Caco-2 (cell line): ENCODE data around the gene FNBP1. TPM values are rescaled to one million over a fixed set of nuclear protein-coding genes. Genes with fewer than 3 reads are reported as not detected.

Experiments used
- BruUV-seq: library from RNA; stranded (reverse); fragments of 400-500 nt; replicated peaks from 2 replicates; lab custom pipeline; 2021; lab: Mats Ljungman, UMichigan
- CTCF ChIA-PET: fragments of 300-600 bp; sonication (Branson Sonifier 250); formaldehyde crosslinking; loops from one replicate; lab custom pipeline; 2022; ENCODE audit warnings: antibody characterized with exemption; lab: Charles Lee
- POLR2A ChIA-PET: fragments of 300-600 bp; sonication (Branson Sonifier 250); formaldehyde crosslinking; loops from one replicate; lab custom pipeline; 2022; ENCODE audit warnings: antibody characterized with exemption; lab: Charles Lee
- DNase-seq, 2 experiments: peaks; one replicate each; pipeline versions ENCODE4 v3.0.0 to v3.0.0-alpha.2; 2020 to 2022
- H3K27me3 ChIP-seq: replicated peaks from 2 replicates; pipeline ENCODE4 v1.6.0; 2011; ENCODE audit warnings: low read length; ENCODE audit not compliant: control insufficient read depth, insufficient read depth
- H3K36me3 ChIP-seq: 2 replicates; pipeline ENCODE4 v1.5.1; 2011; ENCODE audit warnings: low read length; ENCODE audit not compliant: control insufficient read depth, insufficient read depth
- H3K4me1 ChIP-seq: fragments of 250-450 bp; sonication (Bioruptor Pico); 2 replicates; pipeline ENCODE4 v1.5.1; 2020; ENCODE audit warnings: mild to moderate bottlenecking
- H3K4me3 ChIP-seq: 2 replicates; pipeline ENCODE4 v1.5.1; 2011; ENCODE audit warnings: low read depth, mild to moderate bottlenecking, control low read depth, low read length
- H3K9me3 ChIP-seq: fragments of 250-450 bp; sonication (Bioruptor Pico); 2 replicates; pipeline ENCODE4 v1.5.1; 2020; ENCODE audit warnings: mild to moderate bottlenecking, moderate library complexity
- H3K27ac Mint-ChIP-seq: one replicate; pipeline ENCODE4 v1.8.0; 2022; ENCODE audit warnings: mixed read lengths; ENCODE audit not compliant: unreplicated experiment
- H3K27me3 Mint-ChIP-seq: one replicate; pipeline ENCODE4 v1.8.0; 2022; ENCODE audit warnings: mixed read lengths; ENCODE audit not compliant: insufficient read depth, unreplicated experiment
- H3K36me3 Mint-ChIP-seq: one replicate; pipeline ENCODE4 v1.8.0; 2022; ENCODE audit warnings: mild to moderate bottlenecking, mixed read lengths; ENCODE audit not compliant: insufficient read depth, unreplicated experiment
- H3K4me1 Mint-ChIP-seq: one replicate; pipeline ENCODE4 v1.8.0; 2022; ENCODE audit warnings: low read depth, mixed read lengths; ENCODE audit not compliant: unreplicated experiment
- H3K4me3 Mint-ChIP-seq: one replicate; pipeline ENCODE4 v1.8.0; 2022; ENCODE audit warnings: mild to moderate bottlenecking, moderate library complexity, mixed read lengths; ENCODE audit not compliant: unreplicated experiment
- H3K9me3 Mint-ChIP-seq: one replicate; pipeline ENCODE4 v1.8.0; 2022; ENCODE audit warnings: mixed read lengths; ENCODE audit not compliant: unreplicated experiment
- intact Hi-C: fragments of 100-400 bp; cut with micrococcal nuclease; formaldehyde crosslinking; loops from one replicate; pipeline ENCODE4 v1.10.0; 2022; ENCODE audit not compliant: unreplicated experiment
- total RNA-seq: library from RNA; stranded (reverse); gene quantifications from 2 replicates; pipeline ENCODE4 v1.2.3, GENCODE V29; 2022
- TF ChIP-seq, protein P1 (sequence below), 2 experiments: fragments of 200-600 bp in 1 of 2; IDR thresholded peaks; 1 replicate in 1 of 2; 2 replicates in 1 of 2; pipeline versions ENCODE4 v1.5.1 to v1.8.0; 2011 to 2022; ENCODE audit warnings: antibody characterized with exemption in 1 of 2, control low read depth in 1 of 2, inconsistent platforms in 1 of 2, low read depth in 1 of 2, low read length in 1 of 2, mild to moderate bottlenecking in 1 of 2, moderate library complexity in 1 of 2; ENCODE audit not compliant: insufficient read depth in 1 of 2, severe bottlenecking in 1 of 2, unreplicated experiment in 1 of 2

The FNBP1 gene
- total RNA-seq, 1 experiment from 2014 or later = 33.2 TPM

DNA sequence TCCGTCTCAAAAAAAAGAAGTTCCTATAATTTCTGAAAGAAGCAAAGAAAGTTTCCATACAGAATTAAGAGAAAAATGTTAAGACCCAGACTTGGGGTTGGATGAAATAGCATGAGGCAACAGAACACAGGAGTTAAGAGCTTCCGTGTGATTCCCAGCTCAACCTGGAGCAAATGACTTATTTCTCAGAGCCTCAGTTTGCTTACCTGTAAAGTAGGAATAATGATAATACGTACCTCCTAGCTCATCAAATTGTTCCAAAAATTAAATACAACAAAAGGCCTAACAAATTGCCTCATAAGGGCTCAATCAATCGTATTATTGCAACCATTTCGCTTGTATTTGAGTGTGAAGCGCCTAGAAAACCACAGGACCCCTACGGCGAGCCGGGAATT, 10.1 kb upstream of the FNBP1 start:
- H3K4me1 ChIP-seq = 0 out of 2 replicates have a peak, but pooled peaks cover 3% of the 10 kb centered on the region
- no peaks in the 10 kb centered on the region for H3K36me3 ChIP-seq
- H3K27me3 ChIP-seq = no peaks in the 10 kb centered on the region
- peak overlapping the region; percentile 96 for H3K27ac Mint-ChIP-seq
- intact Hi-C loops = loop anchor here (1.0 kb wide), 2 partner anchors 10 to 168 kb away; partner anchors contain the start of gene FNBP1
- peak overlapping the region; percentile 75 for H3K4me3 ChIP-seq
- H3K27me3 Mint-ChIP-seq = no peaks in the 10 kb centered on the region
- H3K4me1 Mint-ChIP-seq = no peaks in the 10 kb centered on the region
- peak overlapping the region; percentile 99 for H3K4me3 Mint-ChIP-seq
- no peak for DNase-seq
- no peaks in the 10 kb centered on the region for H3K9me3 ChIP-seq
- BruUV-seq = TSS peak; percentile 84
- no peaks in the 10 kb centered on the region for H3K9me3 Mint-ChIP-seq
- ChIA-PET CTCF (no interaction called here), POLR2A (interaction anchor here (0.5 to 1.5 kb wide), 3 partner anchors 9 to 593 kb away, joined by 4 to 9 read pairs (median 9); partner anchors contain the start of gene FNBP1)
- TF ChIP-seq, protein P1, sequence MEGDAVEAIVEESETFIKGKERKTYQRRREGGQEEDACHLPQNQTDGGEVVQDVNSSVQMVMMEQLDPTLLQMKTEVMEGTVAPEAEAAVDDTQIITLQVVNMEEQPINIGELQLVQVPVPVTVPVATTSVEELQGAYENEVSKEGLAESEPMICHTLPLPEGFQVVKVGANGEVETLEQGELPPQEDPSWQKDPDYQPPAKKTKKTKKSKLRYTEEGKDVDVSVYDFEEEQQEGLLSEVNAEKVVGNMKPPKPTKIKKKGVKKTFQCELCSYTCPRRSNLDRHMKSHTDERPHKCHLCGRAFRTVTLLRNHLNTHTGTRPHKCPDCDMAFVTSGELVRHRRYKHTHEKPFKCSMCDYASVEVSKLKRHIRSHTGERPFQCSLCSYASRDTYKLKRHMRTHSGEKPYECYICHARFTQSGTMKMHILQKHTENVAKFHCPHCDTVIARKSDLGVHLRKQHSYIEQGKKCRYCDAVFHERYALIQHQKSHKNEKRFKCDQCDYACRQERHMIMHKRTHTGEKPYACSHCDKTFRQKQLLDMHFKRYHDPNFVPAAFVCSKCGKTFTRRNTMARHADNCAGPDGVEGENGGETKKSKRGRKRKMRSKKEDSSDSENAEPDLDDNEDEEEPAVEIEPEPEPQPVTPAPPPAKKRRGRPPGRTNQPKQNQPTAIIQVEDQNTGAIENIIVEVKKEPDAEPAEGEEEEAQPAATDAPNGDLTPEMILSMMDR (IDR thresholded peaks at IDR 0.05; ENCODE audit: insufficient read depth in 1 of 2, low read depth in 1 of 2, low read length in 1 of 2, severe bottlenecking in 1 of 2, unreplicated experiment in 1 of 2) = no peak
- peaks cover 10% of the 10 kb centered on the region for H3K36me3 Mint-ChIP-seq

- Mint-ChIP-seq H3K27ac (no peak overlapping the region), H3K4me3 (no peak overlapping the region), H3K4me1 (no peaks in the 10 kb centered on the region), H3K9me3 (no peaks in the 10 kb centered on the region), H3K36me3 (peaks cover 5% of the 10 kb centered on the region), H3K27me3 (no peaks in the 10 kb centered on the region)
- H3K4me1 ChIP-seq = 0 out of 2 replicates have a peak, but pooled peaks cover 3% of the 10 kb centered on the region
- TF ChIP-seq, protein P1 (IDR thresholded peaks at IDR 0.05; ENCODE audit: insufficient read depth in 1 of 2, low read depth in 1 of 2, low read length in 1 of 2, severe bottlenecking in 1 of 2, unreplicated experiment in 1 of 2) = no peak
- DNase-seq = no peak
- intact Hi-C loops = no loop called here
- POLR2A ChIA-PET = no interaction called here
- TSS peak; percentile 15 for BruUV-seq
- H3K27me3 ChIP-seq = no peaks in the 10 kb centered on the region
- no peak overlapping the region for H3K4me3 ChIP-seq
- no peaks in the 10 kb centered on the region for H3K36me3 ChIP-seq
- CTCF ChIA-PET = no interaction called here
- no peaks in the 10 kb centered on the region for H3K9me3 ChIP-seq
These were observed 8.9 kb upstream of the FNBP1 start for GRCh38 chr9:130051855-130052254.

DNA sequence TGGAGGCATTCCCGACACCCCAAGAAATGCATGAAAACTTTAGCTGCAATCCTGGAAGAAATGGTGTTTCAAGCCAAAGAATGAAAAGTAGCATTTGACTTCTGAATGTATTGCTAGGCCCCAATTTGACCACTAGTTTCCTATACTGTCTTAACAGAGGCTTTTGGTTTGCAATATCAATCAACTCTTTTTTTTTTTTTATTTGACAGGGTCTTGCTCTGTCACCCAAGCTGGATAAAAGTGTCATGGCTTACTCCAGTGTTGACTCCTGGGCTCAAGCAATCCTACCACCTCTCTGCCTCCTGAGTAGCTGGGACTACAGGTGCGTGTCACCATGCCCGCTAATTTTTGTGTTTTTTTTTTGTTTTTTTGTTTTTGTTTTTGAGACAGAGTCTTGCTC, 7.5 kb upstream of the FNBP1 start:
- H3K36me3 ChIP-seq = no peaks in the 10 kb centered on the region
- Mint-ChIP-seq H3K27ac (no peak overlapping the region), H3K27me3 (no peaks in the 10 kb centered on the region), H3K36me3 (peaks cover 5% of the 10 kb centered on the region), H3K9me3 (no peaks in the 10 kb centered on the region), H3K4me3 (no peak overlapping the region), H3K4me1 (peaks cover 2% of the 10 kb centered on the region)
- no peaks in the 10 kb centered on the region for H3K27me3 ChIP-seq
- TF ChIP-seq, protein P1 (IDR thresholded peaks at IDR 0.05; ENCODE audit: insufficient read depth in 1 of 2, low read depth in 1 of 2, low read length in 1 of 2, severe bottlenecking in 1 of 2, unreplicated experiment in 1 of 2) = no peak
- intact Hi-C loops = no loop called here
- no peaks in the 10 kb centered on the region for H3K9me3 ChIP-seq
- 0 out of 2 replicates have a peak, but pooled peaks cover 3% of the 10 kb centered on the region for H3K4me1 ChIP-seq
- no peak for DNase-seq
- CTCF ChIA-PET = interaction anchor here (0.6 kb wide), 1 partner anchor 387 kb away, joined by 4 read pairs; no protein-coding TSS in a partner anchor
- BruUV-seq = no TSS peak
- H3K4me3 ChIP-seq = no peak overlapping the region
- POLR2A ChIA-PET = no interaction called here
